ENCODE data around the gene TBXT.

DNA sequence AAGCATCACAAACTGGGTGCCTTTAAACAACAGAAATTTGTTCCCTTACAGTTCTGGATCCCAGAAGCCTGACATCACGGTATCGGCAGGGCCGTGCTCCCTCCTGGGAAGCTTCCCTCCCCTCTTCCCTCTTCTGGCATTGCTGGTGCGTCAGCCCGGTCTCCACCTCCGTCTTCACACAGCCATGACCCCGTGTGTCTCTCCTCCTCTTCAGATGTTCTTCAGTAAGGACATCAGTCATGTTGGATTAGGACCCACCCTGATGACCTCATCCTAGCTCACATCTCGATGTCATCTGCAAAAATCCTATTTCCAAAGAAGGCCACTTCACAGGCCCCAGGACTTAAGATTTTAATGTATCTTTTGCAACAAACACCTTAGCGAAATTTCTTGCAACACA, 38.4 kb upstream of the TBXT start:
- no peak for TF ChIP-seq EP300 (IDR thresholded peaks at IDR 0.05)
- TF ChIP-seq CTCF (IDR thresholded peaks at IDR 0.05) = no peak
